ENCODE results near the gene PLEKHM3. TPM values are rescaled to one million over a fixed set of nuclear protein-coding genes. Genes with fewer than 3 reads are reported as not detected.

Gene PLEKHM3
- total RNA-seq, 1 donor from 2014 or later: 9.1 TPM

DNA sequence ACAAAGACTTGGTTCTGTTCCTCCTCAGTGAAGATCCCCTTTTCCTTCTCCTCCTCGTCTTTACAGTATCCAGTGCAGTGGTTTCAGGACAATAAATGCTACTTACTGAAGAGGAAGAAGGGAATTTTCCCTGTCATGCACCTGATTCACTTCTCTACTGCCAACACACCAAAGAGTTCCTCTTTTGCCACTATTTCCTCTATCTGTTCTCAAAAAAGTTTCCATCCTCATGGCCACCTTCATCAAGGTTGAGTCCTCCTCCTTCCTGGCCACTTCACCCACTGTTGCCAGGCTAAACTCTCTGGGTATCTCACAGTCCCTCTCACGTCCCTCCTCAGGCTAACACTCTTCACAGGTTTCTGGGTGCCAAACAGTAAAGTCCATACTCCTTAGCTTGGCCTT lies 41.7 kb downstream of the PLEKHM3 start:
- Mint-ChIP-seq H3K27ac (ENCODE audit: unreplicated experiment) (no peak overlapping the region), H3K36me3 (ENCODE audit: low read depth) (peaks cover 2% of the 10 kb centered on the region), H3K4me3 (ENCODE audit: unreplicated experiment) (no peak overlapping the region), H3K4me1 (ENCODE audit: low read depth) (no peaks in the 10 kb centered on the region), H3K9me3 (ENCODE audit: low read depth) (no peaks in the 10 kb centered on the region), H3K27me3 (ENCODE audit: low read depth) (no peaks in the 10 kb centered on the region)
- TF ChIP-seq, protein P1, sequence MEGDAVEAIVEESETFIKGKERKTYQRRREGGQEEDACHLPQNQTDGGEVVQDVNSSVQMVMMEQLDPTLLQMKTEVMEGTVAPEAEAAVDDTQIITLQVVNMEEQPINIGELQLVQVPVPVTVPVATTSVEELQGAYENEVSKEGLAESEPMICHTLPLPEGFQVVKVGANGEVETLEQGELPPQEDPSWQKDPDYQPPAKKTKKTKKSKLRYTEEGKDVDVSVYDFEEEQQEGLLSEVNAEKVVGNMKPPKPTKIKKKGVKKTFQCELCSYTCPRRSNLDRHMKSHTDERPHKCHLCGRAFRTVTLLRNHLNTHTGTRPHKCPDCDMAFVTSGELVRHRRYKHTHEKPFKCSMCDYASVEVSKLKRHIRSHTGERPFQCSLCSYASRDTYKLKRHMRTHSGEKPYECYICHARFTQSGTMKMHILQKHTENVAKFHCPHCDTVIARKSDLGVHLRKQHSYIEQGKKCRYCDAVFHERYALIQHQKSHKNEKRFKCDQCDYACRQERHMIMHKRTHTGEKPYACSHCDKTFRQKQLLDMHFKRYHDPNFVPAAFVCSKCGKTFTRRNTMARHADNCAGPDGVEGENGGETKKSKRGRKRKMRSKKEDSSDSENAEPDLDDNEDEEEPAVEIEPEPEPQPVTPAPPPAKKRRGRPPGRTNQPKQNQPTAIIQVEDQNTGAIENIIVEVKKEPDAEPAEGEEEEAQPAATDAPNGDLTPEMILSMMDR (IDR thresholded peaks at IDR 0.05): no peak
- no peak for DNase-seq (ENCODE audit: low spot score)

DNA sequence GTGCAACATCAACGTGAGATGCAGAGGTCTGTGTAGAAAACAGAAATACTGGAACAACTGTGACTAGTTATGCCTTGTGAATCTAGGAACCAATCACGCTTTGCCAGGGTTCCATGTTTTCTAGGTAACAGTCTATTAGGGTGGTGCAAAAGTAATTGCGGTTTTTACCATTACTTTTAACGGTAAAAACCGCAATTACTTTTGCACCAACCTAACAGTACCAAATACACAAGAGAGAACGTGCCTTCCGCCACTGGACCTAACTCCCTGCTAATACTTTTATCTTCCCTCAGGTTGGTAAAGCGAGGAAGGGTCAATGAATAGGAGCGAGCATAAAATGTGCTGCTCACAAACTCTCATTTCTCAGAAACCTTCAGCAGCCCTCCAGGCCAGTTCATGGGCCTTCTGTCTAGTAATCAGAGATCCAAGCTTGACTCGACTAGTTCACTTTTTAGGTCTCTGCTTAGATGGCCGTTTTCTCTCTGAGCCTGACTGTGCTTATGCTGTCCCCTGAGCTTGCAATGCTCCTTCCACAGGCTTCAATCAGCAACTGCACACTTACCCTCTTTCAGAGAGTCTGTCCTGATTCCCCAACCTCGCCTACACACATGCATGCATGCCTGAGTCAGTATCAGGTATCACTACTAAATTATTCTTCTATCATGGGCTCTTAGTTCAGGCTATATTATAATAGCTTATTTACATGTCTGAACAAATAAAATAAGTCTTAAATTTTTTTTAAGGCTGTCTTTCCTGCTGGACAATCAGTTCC lies 47.0 kb downstream of the PLEKHM3 start:
- DNase-seq (ENCODE audit: low spot score): no peak
- Mint-ChIP-seq H3K27me3 (ENCODE audit: low read depth) (no peaks in the 10 kb centered on the region), H3K4me1 (ENCODE audit: low read depth) (no peaks in the 10 kb centered on the region), H3K9me3 (ENCODE audit: low read depth) (no peaks in the 10 kb centered on the region), H3K36me3 (ENCODE audit: low read depth) (no peaks in the 10 kb centered on the region), H3K27ac (ENCODE audit: unreplicated experiment) (no peak overlapping the region), H3K4me3 (ENCODE audit: unreplicated experiment) (no peak overlapping the region)
- TF ChIP-seq, protein P1 (IDR thresholded peaks at IDR 0.05): no peak

DNA sequence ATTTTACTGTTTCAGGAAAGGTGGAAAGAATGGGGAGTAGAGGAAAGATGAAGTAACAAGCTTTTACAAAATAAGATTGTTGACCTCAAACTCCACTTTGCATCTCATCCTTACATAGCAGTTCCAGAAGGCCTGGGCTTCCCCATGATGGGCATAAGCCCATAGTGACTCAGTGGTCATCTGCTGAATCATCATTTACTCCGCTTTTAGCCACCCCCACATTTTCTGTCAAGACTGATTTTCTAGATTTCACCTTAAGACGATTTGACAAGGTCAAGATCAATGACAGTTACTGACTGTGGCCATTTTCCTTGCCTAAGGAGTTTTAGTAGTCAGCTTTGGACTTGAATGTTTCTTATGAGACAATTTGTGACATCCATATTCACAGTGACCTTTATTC lies 49.4 kb downstream of the PLEKHM3 start:
- H3K27ac Mint-ChIP-seq (ENCODE audit: unreplicated experiment): no peak overlapping the region
- TF ChIP-seq, protein P1 (IDR thresholded peaks at IDR 0.05): no peak
- no peaks in the 10 kb centered on the region for H3K27me3 Mint-ChIP-seq (ENCODE audit: low read depth)
- no peaks in the 10 kb centered on the region for H3K36me3 Mint-ChIP-seq (ENCODE audit: low read depth)
- no peaks in the 10 kb centered on the region for H3K4me1 Mint-ChIP-seq (ENCODE audit: low read depth)
- no peak for DNase-seq (ENCODE audit: low spot score)
- no peaks in the 10 kb centered on the region for H3K9me3 Mint-ChIP-seq (ENCODE audit: low read depth)
- H3K4me3 Mint-ChIP-seq (ENCODE audit: unreplicated experiment): no peak overlapping the region

DNA sequence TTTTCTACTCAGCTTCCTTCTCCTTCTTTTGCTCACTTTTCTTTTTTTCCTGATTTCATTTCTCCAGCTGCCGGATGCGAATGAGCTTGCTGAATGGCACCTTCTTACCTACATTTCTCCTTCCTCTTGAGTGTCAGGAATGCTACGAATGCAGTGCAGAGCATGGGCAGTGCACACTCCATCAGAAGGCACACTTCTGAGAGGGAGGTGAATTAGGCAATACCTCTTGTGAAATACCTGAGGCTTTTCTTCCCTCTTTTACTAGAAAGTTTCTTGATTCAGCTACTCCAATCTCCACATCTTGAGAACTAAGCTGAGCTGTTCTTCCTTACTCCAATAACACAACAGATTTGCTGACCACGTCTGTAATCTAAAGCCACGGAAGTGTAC lies 51.1 kb downstream of the PLEKHM3 start:
- TF ChIP-seq, protein P1 (IDR thresholded peaks at IDR 0.05): no peak

DNA sequence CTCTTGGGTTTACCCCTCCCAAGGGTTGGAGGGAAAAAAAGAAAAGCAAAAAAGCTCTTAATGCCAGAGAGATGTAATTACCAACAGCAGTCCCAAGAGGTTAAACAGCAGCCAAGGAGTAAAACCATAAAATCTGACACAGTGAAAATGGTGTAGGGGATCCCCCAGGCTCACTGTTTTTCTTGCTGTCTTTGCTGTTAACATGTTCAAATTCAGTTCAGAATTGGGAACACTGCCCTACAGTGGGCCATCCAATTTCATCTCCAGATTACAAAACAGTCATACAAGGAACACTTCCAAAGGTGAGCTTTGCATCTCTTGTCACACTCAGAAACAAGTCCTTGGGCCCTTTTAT lies 54.5 kb downstream of the PLEKHM3 start:
- peaks cover 11% of the 10 kb centered on the region for H3K4me1 Mint-ChIP-seq (ENCODE audit: low read depth)
- H3K4me3 Mint-ChIP-seq (ENCODE audit: unreplicated experiment): no peak overlapping the region
- H3K27me3 Mint-ChIP-seq (ENCODE audit: low read depth): no peaks in the 10 kb centered on the region
- no peaks in the 10 kb centered on the region for H3K36me3 Mint-ChIP-seq (ENCODE audit: low read depth)
- TF ChIP-seq, protein P1 (IDR thresholded peaks at IDR 0.05): no peak
- DNase-seq (ENCODE audit: low spot score): no peak
- H3K27ac Mint-ChIP-seq (ENCODE audit: unreplicated experiment): no peak overlapping the region
- H3K9me3 Mint-ChIP-seq (ENCODE audit: low read depth): no peaks in the 10 kb centered on the region

More for the DNA sequence above, 51.1 kb downstream of the PLEKHM3 start:
- no peak for DNase-seq (ENCODE audit: low spot score)
- no peaks in the 10 kb centered on the region for H3K36me3 Mint-ChIP-seq (ENCODE audit: low read depth)
- no peaks in the 10 kb centered on the region for H3K9me3 Mint-ChIP-seq (ENCODE audit: low read depth)
- H3K27ac Mint-ChIP-seq (ENCODE audit: unreplicated experiment): no peak overlapping the region
- peaks cover 11% of the 10 kb centered on the region for H3K4me1 Mint-ChIP-seq (ENCODE audit: low read depth)
- H3K27me3 Mint-ChIP-seq (ENCODE audit: low read depth): no peaks in the 10 kb centered on the region
- no peak overlapping the region for H3K4me3 Mint-ChIP-seq (ENCODE audit: unreplicated experiment)

All from chondrocyte (in vitro differentiated cells).